Activated CD4-positive, alpha-beta T cell treated with anti-CD3 and anti-CD28 coated beads, Interleukin-2, Interleukin-6, amounts not matched to agents 100 ng/mL and 50 ng/mL, durations not matched to agents 16 hours and 8 hours (primary cell): ENCODE measurements around the gene NECTIN1.
"Not testable (repeated sequence)": the region's sequence is repeated elsewhere in the genome, so short reads cannot be mapped to it uniquely, and the experiment has no call there.

Source experiments
- DNase-seq: peaks from one replicate; pipeline ENCODE4 v3.0.0-alpha.2; 2020

Gene NECTIN1

GRCh38 chr11:119614222-119615002 lies 114.6 kb downstream of the NECTIN1 start:
- DNase-seq, result no peak

GRCh38 chr11:119612814-119613213 lies 116.2 kb downstream of the NECTIN1 start:
- no peak for DNase-seq

GRCh38 chr11:119610836-119611426 lies 118.1 kb downstream of the NECTIN1 start:
- no peak for DNase-seq

- DNase-seq, result no peak
Measured at GRCh38 chr11:119608781-119609180, 120.2 kb downstream of the NECTIN1 start.

GRCh38 chr11:119608201-119608600 lies 120.8 kb downstream of the NECTIN1 start:
- no peak for DNase-seq

GRCh38 chr11:119607726-119608125 lies 121.3 kb downstream of the NECTIN1 start:
- no peak for DNase-seq

- no peak for DNase-seq
Measured at GRCh38 chr11:119605137-119605665, 123.8 kb downstream of the NECTIN1 start.

GRCh38 chr11:119602745-119603373 lies 126.1 kb downstream of the NECTIN1 start:
- no peak for DNase-seq

- no peak for DNase-seq
Measured at GRCh38 chr11:119599864-119600541, 129.0 kb downstream of the NECTIN1 start.

GRCh38 chr11:119595941-119596340 lies 133.1 kb downstream of the NECTIN1 start:
- not testable (repeated sequence) for DNase-seq

GRCh38 chr11:119594639-119595249 lies 134.3 kb downstream of the NECTIN1 start:
- DNase-seq, result no peak

- DNase-seq, result no peak
Measured at GRCh38 chr11:119593346-119593745, 135.7 kb downstream of the NECTIN1 start.

GRCh38 chr11:119592642-119593041 lies 136.4 kb downstream of the NECTIN1 start:
- DNase-seq, result no peak

- no peak for DNase-seq
Measured at GRCh38 chr11:119591836-119592310, 137.1 kb downstream of the NECTIN1 start.

GRCh38 chr11:119590651-119591351 lies 138.2 kb downstream of the NECTIN1 start:
- no peak for DNase-seq

GRCh38 chr11:119589001-119589400 lies 140.0 kb downstream of the NECTIN1 start:
- DNase-seq, result no peak
